ENCODE results near the gene HRNR.

The HRNR gene

GRCh38 chr1:152168535-152168868, 55.5 kb downstream of the HRNR start:
- no peaks in the 10 kb centered on the region for H3K4me1 Mint-ChIP-seq
- no peaks in the 10 kb centered on the region for H3K9me3 Mint-ChIP-seq
- TF ChIP-seq CTCF (IDR thresholded peaks at IDR 0.05; ENCODE audit: unreplicated experiment in 3 of 3): no peak
- no peaks in the 10 kb centered on the region for H3K27me3 Mint-ChIP-seq (ENCODE audit: low read depth)
- no peak overlapping the region for H3K27ac Mint-ChIP-seq
- H3K4me3 Mint-ChIP-seq: no peak overlapping the region
- H3K36me3 Mint-ChIP-seq (ENCODE audit: low read depth): no peaks in the 10 kb centered on the region

DNA sequence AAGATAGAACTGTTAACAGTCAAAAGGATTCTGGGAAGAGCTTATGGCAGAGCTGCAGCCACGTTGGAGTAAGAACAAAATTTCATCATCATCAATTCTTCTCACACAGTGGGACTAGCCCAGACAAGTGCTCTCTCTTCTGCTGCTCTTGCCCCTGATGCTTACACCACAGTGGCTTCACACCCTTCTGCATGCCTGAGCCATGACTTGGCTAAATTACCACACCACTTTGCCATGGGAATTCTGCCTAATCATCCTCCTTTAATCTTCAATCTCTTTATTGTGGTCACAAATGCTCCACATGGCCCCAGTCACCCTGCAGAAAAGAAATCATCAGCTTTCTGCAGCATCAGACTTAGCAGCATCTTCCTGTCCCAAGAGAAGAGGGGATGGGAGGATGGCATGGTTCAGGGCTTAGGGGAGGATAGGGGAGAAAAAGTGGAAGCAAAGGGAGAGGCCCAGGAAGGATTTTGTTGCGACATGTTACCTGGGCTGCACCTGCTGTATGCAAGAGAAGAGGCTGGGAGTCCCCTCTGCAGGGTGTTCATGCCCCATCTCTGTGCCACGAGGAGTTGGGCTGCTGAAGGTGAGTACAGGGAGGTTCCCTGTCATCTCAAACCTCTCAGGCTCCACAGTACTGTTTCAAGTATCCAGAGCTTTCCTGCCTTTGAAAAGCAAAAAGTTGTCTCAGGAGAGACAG, 56.0 kb downstream of the HRNR start:
- Mint-ChIP-seq H3K4me1 (no peaks in the 10 kb centered on the region), H3K27ac (no peak overlapping the region), H3K36me3 (ENCODE audit: low read depth) (no peaks in the 10 kb centered on the region), H3K27me3 (ENCODE audit: low read depth) (no peaks in the 10 kb centered on the region), H3K4me3 (no peak overlapping the region), H3K9me3 (no peaks in the 10 kb centered on the region)
- no peak for TF ChIP-seq CTCF (IDR thresholded peaks at IDR 0.05; ENCODE audit: unreplicated experiment in 3 of 3)

- no peaks in the 10 kb centered on the region for H3K27me3 Mint-ChIP-seq (ENCODE audit: low read depth)
- no peak overlapping the region for H3K27ac Mint-ChIP-seq
- H3K36me3 Mint-ChIP-seq (ENCODE audit: low read depth): no peaks in the 10 kb centered on the region
- TF ChIP-seq CTCF (IDR thresholded peaks at IDR 0.05; ENCODE audit: unreplicated experiment in 3 of 3): no peak
- no peak overlapping the region for H3K4me3 Mint-ChIP-seq
- no peaks in the 10 kb centered on the region for H3K9me3 Mint-ChIP-seq
- H3K4me1 Mint-ChIP-seq: no peaks in the 10 kb centered on the region
Measured at GRCh38 chr1:152166966-152167365, 57.0 kb downstream of the HRNR start.

DNA sequence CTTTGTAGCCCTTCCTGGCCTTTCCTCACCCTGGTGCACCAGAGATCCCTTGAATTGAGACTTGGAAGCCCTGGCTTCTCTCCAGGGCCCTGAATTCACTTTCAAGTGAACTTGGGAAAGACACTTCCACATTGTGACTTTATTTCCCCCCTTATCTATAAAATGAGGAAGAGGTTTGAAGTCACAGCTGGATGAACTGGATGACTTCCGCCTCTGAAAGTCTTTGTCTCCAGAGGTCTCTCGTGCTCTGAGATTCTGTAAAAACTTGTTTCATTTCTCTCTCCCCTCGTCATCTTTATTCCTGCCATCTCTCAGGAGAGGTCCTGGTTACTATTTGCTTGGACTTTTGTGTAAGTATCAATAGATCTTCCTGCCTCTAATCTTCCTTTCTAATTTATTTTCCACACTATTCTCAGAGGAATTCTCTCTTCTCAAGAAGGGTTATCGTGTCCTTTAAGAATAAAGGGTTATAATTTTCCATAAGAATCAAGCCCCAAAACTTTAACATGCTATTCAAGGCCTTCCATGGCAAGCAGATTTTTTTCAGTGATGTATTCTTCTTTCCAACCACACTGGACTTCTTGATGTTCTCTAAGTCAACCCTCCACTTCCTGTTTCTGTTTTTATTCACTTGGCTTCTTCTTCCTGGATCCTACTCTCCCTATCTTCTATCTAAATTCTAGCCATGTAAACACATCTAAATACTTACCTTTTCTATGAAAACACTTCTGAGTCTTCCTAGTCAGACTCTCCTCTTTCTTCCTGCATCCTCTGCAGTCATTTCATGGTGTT, 58.5 kb downstream of the HRNR start:
- H3K27me3 Mint-ChIP-seq (ENCODE audit: low read depth): no peaks in the 10 kb centered on the region
- no peaks in the 10 kb centered on the region for H3K36me3 Mint-ChIP-seq (ENCODE audit: low read depth)
- no peaks in the 10 kb centered on the region for H3K9me3 Mint-ChIP-seq
- TF ChIP-seq CTCF (IDR thresholded peaks at IDR 0.05; ENCODE audit: unreplicated experiment in 3 of 3): no peak
- H3K4me1 Mint-ChIP-seq: no peaks in the 10 kb centered on the region
- no peak overlapping the region for H3K27ac Mint-ChIP-seq
- no peak overlapping the region for H3K4me3 Mint-ChIP-seq

DNA sequence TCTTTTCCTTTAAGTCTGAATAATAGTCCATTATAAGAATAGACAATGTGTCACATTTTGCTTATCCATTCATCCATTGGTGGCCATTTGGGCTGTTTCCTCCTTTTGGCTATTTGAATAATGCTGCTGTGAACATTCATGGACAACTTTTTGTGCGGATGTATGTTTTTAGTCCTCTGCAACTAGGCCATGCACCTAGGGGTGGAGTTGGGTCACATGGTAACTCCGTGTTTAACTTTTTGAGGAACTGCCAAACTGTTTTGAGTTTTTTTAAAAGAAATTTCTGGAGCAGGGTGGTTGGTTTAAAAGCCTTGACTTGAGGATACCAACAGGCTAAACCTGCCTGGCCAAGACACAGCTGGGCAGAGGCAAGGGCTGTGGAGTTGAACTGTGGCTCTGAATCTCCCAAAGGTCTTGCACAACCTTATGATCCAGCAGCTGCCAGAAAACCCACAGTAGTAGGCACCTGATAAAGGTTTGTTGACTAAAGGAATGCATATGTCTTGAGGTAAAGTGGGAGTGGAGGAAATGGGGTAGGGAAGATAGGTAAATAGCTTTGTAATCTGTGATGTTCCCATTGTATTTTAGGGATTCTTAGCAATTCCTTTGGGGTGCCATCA, 59.4 kb downstream of the HRNR start:
- Mint-ChIP-seq H3K27me3 (ENCODE audit: low read depth) (no peaks in the 10 kb centered on the region), H3K4me1 (no peaks in the 10 kb centered on the region), H3K36me3 (ENCODE audit: low read depth) (no peaks in the 10 kb centered on the region), H3K9me3 (no peaks in the 10 kb centered on the region), H3K4me3 (no peak overlapping the region), H3K27ac (no peak overlapping the region)
- TF ChIP-seq CTCF (IDR thresholded peaks at IDR 0.05; ENCODE audit: unreplicated experiment in 3 of 3): no peak
